HUES6 (cell line): ENCODE measurements around the gene FGF14.

Source experiments
- H3K27ac ChIP-seq: 2 replicates; pipeline ENCODE4 v1.7.0; 2013; ENCODE audit warnings: low read depth, mild to moderate bottlenecking, low read length, inconsistent platforms
- H3K27me3 ChIP-seq: 2 replicates; pipeline ENCODE4 v1.6.1; 2013; ENCODE audit warnings: low read length; ENCODE audit not compliant: control insufficient read depth, insufficient read depth
- H3K36me3 ChIP-seq: 2 replicates; pipeline ENCODE4 v1.6.1; 2013; ENCODE audit warnings: low read length; ENCODE audit not compliant: control insufficient read depth, insufficient read depth
- H3K4me1 ChIP-seq: 2 replicates; pipeline ENCODE4 v1.6.1; 2013; ENCODE audit warnings: low read length; ENCODE audit not compliant: control insufficient read depth, insufficient read depth
- H3K4me3 ChIP-seq: 2 replicates; pipeline ENCODE4 v1.5.1; 2013; ENCODE audit warnings: low read depth, low read length
- H3K9ac ChIP-seq: one replicate; pipeline ENCODE4 v1.6.1; 2013; ENCODE audit warnings: mild to moderate bottlenecking, low read length
- H3K9me3 ChIP-seq: 2 replicates; pipeline ENCODE4 v1.6.1; 2013; ENCODE audit warnings: low read depth, low read length; ENCODE audit not compliant: control insufficient read depth, insufficient read depth

FGF14 gene

GRCh38 chr13:101736566-101736965 lies 665.3 kb downstream of the FGF14 start:
- Histone ChIP-seq H3K4me3 (no peak overlapping the region), H3K27ac (no peak overlapping the region), H3K36me3 (no peaks in the 10 kb centered on the region)

DNA sequence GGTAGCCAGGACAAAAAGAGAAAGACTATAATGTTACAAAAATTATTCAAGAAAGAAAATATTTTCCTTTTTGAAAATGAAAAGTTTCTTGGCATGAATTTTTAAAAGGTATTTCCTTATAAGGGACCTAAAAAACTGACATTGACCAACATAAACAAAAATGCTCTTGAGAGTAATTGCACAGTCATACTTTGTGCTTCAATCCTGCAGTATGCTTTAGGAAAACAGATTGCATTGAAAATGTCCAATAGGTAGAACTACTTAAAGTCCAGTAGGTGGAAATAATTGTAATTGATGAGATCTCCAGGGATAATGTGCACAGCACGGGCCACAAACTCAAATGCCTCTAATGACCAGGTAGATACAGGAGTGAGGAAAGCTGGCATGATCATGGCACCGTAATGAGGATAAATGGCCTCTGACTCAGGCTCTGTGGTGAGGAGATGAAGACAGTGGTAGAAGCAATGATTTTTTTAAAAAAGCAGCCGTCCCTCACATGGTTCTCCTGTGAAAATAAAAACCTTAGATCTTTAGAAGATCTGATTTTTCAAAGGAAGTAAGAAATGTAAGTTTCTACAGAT lies 671.3 kb downstream of the FGF14 start:
- Histone ChIP-seq H3K27me3 (no peaks in the 10 kb centered on the region), H3K36me3 (no peaks in the 10 kb centered on the region), H3K27ac (no peak overlapping the region), H3K4me3 (no peak overlapping the region), H3K4me1 (no peaks in the 10 kb centered on the region), H3K9me3 (no peaks in the 10 kb centered on the region), H3K9ac (no peak overlapping the region)

More at GRCh38 chr13:101736566-101736965, 665.3 kb downstream of the FGF14 start:
- Histone ChIP-seq H3K9me3 (no peaks in the 10 kb centered on the region), H3K9ac (no peak overlapping the region), H3K27me3 (no peaks in the 10 kb centered on the region), H3K4me1 (no peaks in the 10 kb centered on the region)

DNA sequence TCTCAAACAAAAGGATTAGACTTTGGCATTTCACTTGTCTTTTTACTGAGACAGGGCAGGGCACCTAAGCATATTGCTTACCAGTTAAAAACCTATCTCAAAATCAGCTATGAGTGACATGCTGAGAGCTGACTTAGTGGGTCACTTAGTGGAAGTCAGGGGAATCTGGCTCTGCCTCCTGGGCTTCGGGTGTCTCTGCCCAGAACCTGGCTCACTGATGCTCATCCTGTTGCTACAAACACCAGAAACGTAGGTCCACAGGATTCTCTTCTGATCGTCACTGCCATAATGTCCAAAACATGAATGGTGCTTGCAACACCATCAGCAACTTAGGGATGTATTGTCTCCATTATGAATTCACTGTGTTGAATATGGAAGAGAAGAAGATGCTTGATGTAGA lies 673.2 kb downstream of the FGF14 start:
- Histone ChIP-seq H3K4me1 (no peaks in the 10 kb centered on the region), H3K4me3 (no peak overlapping the region), H3K9ac (no peak overlapping the region), H3K36me3 (no peaks in the 10 kb centered on the region), H3K27ac (no peak overlapping the region), H3K9me3 (no peaks in the 10 kb centered on the region), H3K27me3 (no peaks in the 10 kb centered on the region)

- Histone ChIP-seq H3K27me3 (no peaks in the 10 kb centered on the region), H3K4me3 (no peak overlapping the region), H3K36me3 (no peaks in the 10 kb centered on the region), H3K27ac (no peak overlapping the region), H3K9me3 (no peaks in the 10 kb centered on the region), H3K9ac (no peak overlapping the region), H3K4me1 (no peaks in the 10 kb centered on the region)
Observed at GRCh38 chr13:101728021-101728420, 673.8 kb downstream of the FGF14 start.

GRCh38 chr13:101727118-101727517 lies 674.7 kb downstream of the FGF14 start:
- H3K9me3 ChIP-seq, result no peaks in the 10 kb centered on the region
- H3K27me3 ChIP-seq, result no peaks in the 10 kb centered on the region

DNA sequence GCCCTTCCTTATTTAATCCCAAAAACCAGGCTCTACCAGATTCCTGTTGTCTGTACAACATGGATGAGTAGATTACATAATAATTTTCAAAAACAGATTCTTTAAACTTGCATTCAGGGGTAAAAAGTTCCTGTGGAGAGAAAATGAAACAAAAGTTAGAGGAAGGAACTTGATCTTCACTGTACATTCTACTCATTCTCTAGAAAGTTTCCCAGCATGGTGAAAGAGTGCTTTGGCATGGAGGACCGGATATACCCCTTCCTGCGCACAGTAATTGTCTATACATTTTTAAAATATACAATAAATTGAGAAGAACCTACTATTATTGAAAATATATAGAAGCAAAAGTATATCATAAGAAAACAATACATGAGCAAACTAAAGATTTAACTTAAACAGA lies 675.2 kb downstream of the FGF14 start:
- H3K27me3 ChIP-seq, result no peaks in the 10 kb centered on the region
- H3K27ac ChIP-seq, result no peak overlapping the region
- H3K9me3 ChIP-seq, result no peaks in the 10 kb centered on the region
- no peaks in the 10 kb centered on the region for H3K36me3 ChIP-seq
- H3K4me1 ChIP-seq, result no peaks in the 10 kb centered on the region
- H3K9ac ChIP-seq, result no peak overlapping the region
- H3K4me3 ChIP-seq, result no peak overlapping the region

More at GRCh38 chr13:101727118-101727517, 674.7 kb downstream of the FGF14 start:
- Histone ChIP-seq H3K4me3 (no peak overlapping the region), H3K27ac (no peak overlapping the region), H3K9ac (no peak overlapping the region), H3K36me3 (no peaks in the 10 kb centered on the region), H3K4me1 (no peaks in the 10 kb centered on the region)

DNA sequence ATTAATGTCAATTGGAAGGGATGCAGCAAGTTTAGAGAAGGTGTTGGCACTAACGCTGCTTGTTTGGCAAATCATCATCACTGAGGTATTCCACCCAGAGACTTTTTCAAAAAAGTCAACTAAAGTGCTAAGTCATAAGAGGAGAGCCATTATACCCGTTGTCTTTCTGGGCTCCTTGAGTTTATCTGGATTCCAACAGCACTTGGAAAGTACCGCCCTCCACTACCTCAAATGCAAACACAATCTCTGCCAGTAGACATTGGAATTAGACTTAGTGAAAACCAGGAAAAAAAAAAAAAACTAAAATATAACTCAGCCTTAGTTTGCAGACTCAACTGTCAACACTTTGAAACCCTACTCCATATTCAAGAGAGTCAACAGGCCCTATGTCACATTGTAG lies 683.4 kb downstream of the FGF14 start:
- Histone ChIP-seq H3K9ac (no peak overlapping the region), H3K4me3 (no peak overlapping the region), H3K27me3 (no peaks in the 10 kb centered on the region), H3K9me3 (no peaks in the 10 kb centered on the region), H3K4me1 (no peaks in the 10 kb centered on the region), H3K36me3 (no peaks in the 10 kb centered on the region), H3K27ac (no peak overlapping the region)

DNA sequence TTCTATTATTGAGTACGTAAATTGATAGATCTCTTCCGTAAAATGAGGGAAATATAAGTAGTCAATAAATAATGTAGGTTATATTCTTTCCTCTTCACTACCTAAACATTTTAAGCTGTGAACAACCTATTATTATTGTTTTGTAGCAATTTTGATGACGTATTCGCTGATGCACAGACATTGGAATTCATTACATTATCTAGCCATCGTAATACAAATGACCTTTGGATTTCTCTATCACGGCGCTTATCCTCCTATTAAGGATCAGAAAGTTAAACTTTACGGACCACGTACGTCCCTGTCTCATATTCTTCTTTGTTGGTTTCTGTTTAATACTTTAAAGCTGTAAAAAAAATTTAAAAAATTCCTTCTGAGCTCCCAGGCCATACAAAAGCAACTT lies 684.5 kb downstream of the FGF14 start:
- H3K9me3 ChIP-seq, result no peaks in the 10 kb centered on the region
- no peak overlapping the region for H3K27ac ChIP-seq
- H3K4me3 ChIP-seq, result no peak overlapping the region
- no peaks in the 10 kb centered on the region for H3K27me3 ChIP-seq
- H3K9ac ChIP-seq, result no peak overlapping the region
- no peaks in the 10 kb centered on the region for H3K4me1 ChIP-seq
- H3K36me3 ChIP-seq, result no peaks in the 10 kb centered on the region

DNA sequence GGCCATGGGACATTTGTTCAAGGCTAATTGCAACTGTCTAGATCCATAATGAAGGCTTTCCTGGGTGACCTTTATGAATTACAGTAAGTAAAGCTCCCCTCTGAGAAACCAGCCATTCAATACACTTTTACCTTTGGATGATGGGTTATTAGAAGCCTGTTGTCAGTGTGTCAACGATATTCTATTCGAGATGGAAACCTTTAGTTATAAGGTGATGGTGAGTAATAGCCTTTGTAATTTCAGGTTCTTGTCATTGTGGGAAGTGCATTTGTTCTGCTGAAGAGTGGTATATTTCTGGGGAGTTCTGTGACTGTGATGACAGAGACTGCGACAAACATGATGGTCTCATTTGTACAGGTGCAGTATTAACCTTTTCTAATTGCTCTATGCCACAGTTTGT lies 687.7 kb downstream of the FGF14 start:
- H3K27me3 ChIP-seq, result no peaks in the 10 kb centered on the region
- no peaks in the 10 kb centered on the region for H3K36me3 ChIP-seq
- H3K9me3 ChIP-seq, result no peaks in the 10 kb centered on the region
- no peak overlapping the region for H3K9ac ChIP-seq
- H3K4me1 ChIP-seq, result no peaks in the 10 kb centered on the region
- no peak overlapping the region for H3K27ac ChIP-seq
- no peak overlapping the region for H3K4me3 ChIP-seq

DNA sequence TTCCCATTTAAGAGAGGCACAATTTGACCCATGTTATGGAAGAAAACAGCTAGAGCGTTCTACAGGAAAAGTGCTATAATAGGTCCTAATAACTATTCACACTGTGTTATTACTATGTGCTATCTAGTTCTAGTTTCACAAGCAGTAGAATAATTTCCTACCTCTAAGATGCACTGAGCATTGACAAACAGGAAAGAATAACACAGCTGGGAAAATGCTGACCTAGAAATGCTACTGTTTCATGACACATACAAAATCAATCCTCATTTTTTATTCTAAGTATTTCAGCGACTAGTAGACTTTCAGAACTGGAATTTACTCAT lies 689.9 kb downstream of the FGF14 start:
- peaks cover 8% of the 10 kb centered on the region for H3K4me1 ChIP-seq
- no peak overlapping the region for H3K27ac ChIP-seq
- no peak overlapping the region for H3K4me3 ChIP-seq
- H3K36me3 ChIP-seq, result no peaks in the 10 kb centered on the region
- no peaks in the 10 kb centered on the region for H3K9me3 ChIP-seq
- H3K9ac ChIP-seq, result no peak overlapping the region
- no peaks in the 10 kb centered on the region for H3K27me3 ChIP-seq

- no peaks in the 10 kb centered on the region for H3K36me3 ChIP-seq
- no peak overlapping the region for H3K27ac ChIP-seq
- no peak overlapping the region for H3K4me3 ChIP-seq
- no peaks in the 10 kb centered on the region for H3K9me3 ChIP-seq
- H3K27me3 ChIP-seq, result no peaks in the 10 kb centered on the region
- H3K9ac ChIP-seq, result no peak overlapping the region
- peaks cover 8% of the 10 kb centered on the region for H3K4me1 ChIP-seq
Observed at GRCh38 chr13:101711307-101712025, 690.4 kb downstream of the FGF14 start.
